Activated naive CD4-positive, alpha-beta T cell treated with Interleukin-2 at 50 U/mL for 16 hours (primary cell): ENCODE data around the gene PMS2.
"Not testable (repeated sequence)": the region's sequence is repeated elsewhere in the genome, so short reads cannot be mapped to it uniquely, and the experiment has no call there.

Experiments used
- DNase-seq: peaks from one replicate; pipeline ENCODE4 v3.0.0-alpha.2; 2020

Gene PMS2

GRCh38 chr7:6008668-6009611 is at the start of gene PMS2, which contains the start of gene AIMP2:
PMS2 (minus strand) TSS chr7:6009049; CDS start chr7:6009019, 30 bp downstream.
AIMP2 (plus strand) TSS chr7:6009272; CDS start chr7:6009364, 92 bp downstream.
- DNase-seq = peak; percentile 98

GRCh38 chr7:6057316-6058129 is 48.7 kb upstream of the PMS2 start:
- DNase-seq = no peak

- DNase-seq = no peak
Measured at GRCh38 chr7:6056616-6057015, 47.8 kb upstream of the PMS2 start.

- not testable (repeated sequence) for DNase-seq
Measured at GRCh38 chr7:6051185-6051584, 42.3 kb upstream of the PMS2 start.

- no peak for DNase-seq
Measured at GRCh38 chr7:6049780-6050179, 40.9 kb upstream of the PMS2 start.

GRCh38 chr7:6035686-6036085 is 26.8 kb upstream of the PMS2 start:
- no peak for DNase-seq

GRCh38 chr7:6035165-6035564 is 26.3 kb upstream of the PMS2 start:
- no peak for DNase-seq

GRCh38 chr7:6032641-6033040 is 23.8 kb upstream of the PMS2 start:
- no peak for DNase-seq

GRCh38 chr7:6032167-6032566 is 23.3 kb upstream of the PMS2 start:
- DNase-seq = no peak

- no peak for DNase-seq
Measured at GRCh38 chr7:6031567-6031966, 22.7 kb upstream of the PMS2 start.

- no peak for DNase-seq
Measured at GRCh38 chr7:6030988-6031387, 22.1 kb upstream of the PMS2 start, which contains the start of gene ANKRD61. ANKRD61 (plus strand) TSS chr7:6031376; CDS start chr7:6031376, 0 bp downstream.

GRCh38 chr7:6028563-6028962 is 19.7 kb upstream of the PMS2 start:
- DNase-seq = no peak

- no peak for DNase-seq
Measured at GRCh38 chr7:6027806-6028365, 19.0 kb upstream of the PMS2 start.

GRCh38 chr7:6026820-6027311 is 18.0 kb upstream of the PMS2 start:
- no peak for DNase-seq

- peak; percentile 60 for DNase-seq
Measured at GRCh38 chr7:6026011-6026819, 17.4 kb upstream of the PMS2 start.

GRCh38 chr7:6023974-6024435 is 15.2 kb upstream of the PMS2 start:
- no peak for DNase-seq

GRCh38 chr7:6022707-6023106 is 13.9 kb upstream of the PMS2 start:
- no peak for DNase-seq

GRCh38 chr7:6020371-6021286 is 11.8 kb upstream of the PMS2 start:
- DNase-seq = no peak

GRCh38 chr7:6016653-6016966 is 7.8 kb upstream of the PMS2 start:
- DNase-seq = no peak

- no peak for DNase-seq
Measured at GRCh38 chr7:6015917-6016652, 7.2 kb upstream of the PMS2 start.
